GM12892 (cell line): ENCODE results near the gene COL18A1.

Source experiments
- DNase-seq: peaks from one replicate; pipeline ENCODE4 v3.0.0; 2011; ENCODE audit not compliant: insufficient read length
- FAIRE-seq: peaks from 2 replicates; lab custom pipeline; 2011; peaks lifted over from hg19 to GRCh38; lab: Jason Lieb, UNC
- POLR2A ChIP-seq: IDR thresholded peaks from 2 replicates; pipeline ENCODE4 v1.6.1; 2011; ENCODE audit warnings: low read depth, low read length, control low read depth
- POLR2AphosphoS5 ChIP-seq: IDR thresholded peaks from 2 replicates; pipeline ENCODE4 v1.6.1; 2011; ENCODE audit warnings: low read depth, low read length, control low read depth
- TAF1 ChIP-seq: IDR thresholded peaks from 2 replicates; pipeline ENCODE4 v1.6.1; 2011; ENCODE audit warnings: low read depth, mild to moderate bottlenecking, control low read depth, low read length, borderline replicate concordance

The COL18A1 gene

GRCh38 chr21:45562402-45562801, 157.4 kb downstream of the COL18A1 start:
- FAIRE-seq (no peak), DNase-seq (no peak)
- TF ChIP-seq TAF1 (no peak), POLR2A (no peak), POLR2AphosphoS5 (no peak)

GRCh38 chr21:45562965-45563364, 158.0 kb downstream of the COL18A1 start:
- no peak for TF ChIP-seq POLR2A
- TF ChIP-seq POLR2AphosphoS5, result no peak
- TF ChIP-seq TAF1, result no peak
- DNase-seq (no peak), FAIRE-seq (no peak)
